ENCODE measurements around the gene EEF1A1. TPM values are rescaled to one million over a fixed set of nuclear protein-coding genes. Genes with fewer than 3 reads are reported as not detected.
"Not testable (repeated sequence)": the region's sequence is repeated elsewhere in the genome, so short reads cannot be mapped to it uniquely, and the experiment has no call there.

EEF1A1 gene
- total RNA-seq, 1 experiment from 2014 or later, result 14,593 TPM

- H3K4me3 ChIP-seq; H3K27me3 ChIP-seq; H3K4me1 ChIP-seq; H3K9me3 ChIP-seq (replicated peaks); DNase-seq; H3K36me3 ChIP-seq; H3K27ac ChIP-seq: not testable (repeated sequence)
Observed at GRCh38 chr6:73551115-73551514, 30.3 kb upstream of the EEF1A1 start.

GRCh38 chr6:73548458-73549446, 27.9 kb upstream of the EEF1A1 start:
- Histone ChIP-seq H3K27ac (no peak overlapping the region), H3K9me3 (replicated peaks) (no peaks in the 10 kb centered on the region), H3K4me1 (no peaks in the 10 kb centered on the region), H3K4me3 (no peak overlapping the region), H3K36me3 (no peaks in the 10 kb centered on the region), H3K27me3 (no peaks in the 10 kb centered on the region)
- no peak for DNase-seq

- H3K4me3 ChIP-seq, result no peak overlapping the region
- no peak overlapping the region for H3K27ac ChIP-seq
- no peaks in the 10 kb centered on the region for H3K27me3 ChIP-seq
- H3K4me1 ChIP-seq, result no peaks in the 10 kb centered on the region
- no peak for DNase-seq
- no peaks in the 10 kb centered on the region for H3K36me3 ChIP-seq
- no peaks in the 10 kb centered on the region for H3K9me3 ChIP-seq (replicated peaks)
Observed at GRCh38 chr6:73547036-73547435, 26.2 kb upstream of the EEF1A1 start.

GRCh38 chr6:73542891-73543290, 22.1 kb upstream of the EEF1A1 start:
- Histone ChIP-seq H3K36me3 (no peaks in the 10 kb centered on the region), H3K27ac (no peak overlapping the region), H3K4me3 (no peak overlapping the region), H3K9me3 (replicated peaks) (no peaks in the 10 kb centered on the region), H3K4me1 (no peaks in the 10 kb centered on the region), H3K27me3 (no peaks in the 10 kb centered on the region)
- no peak for DNase-seq

GRCh38 chr6:73542481-73542880, 21.6 kb upstream of the EEF1A1 start:
- not testable (repeated sequence) for H3K36me3 ChIP-seq; H3K4me3 ChIP-seq; H3K9me3 ChIP-seq (replicated peaks); DNase-seq; H3K27me3 ChIP-seq; H3K4me1 ChIP-seq; H3K27ac ChIP-seq

- DNase-seq, result no peak
- H3K27ac ChIP-seq, result no peak overlapping the region
- no peaks in the 10 kb centered on the region for H3K9me3 ChIP-seq (replicated peaks)
- no peak overlapping the region for H3K4me3 ChIP-seq
- no peaks in the 10 kb centered on the region for H3K36me3 ChIP-seq
- H3K27me3 ChIP-seq, result no peaks in the 10 kb centered on the region
- no peaks in the 10 kb centered on the region for H3K4me1 ChIP-seq
Observed at GRCh38 chr6:73538116-73538779, 17.4 kb upstream of the EEF1A1 start.

GRCh38 chr6:73537677-73538076, 16.8 kb upstream of the EEF1A1 start:
- Histone ChIP-seq H3K27ac (no peak overlapping the region), H3K4me3 (no peak overlapping the region), H3K36me3 (no peaks in the 10 kb centered on the region), H3K9me3 (replicated peaks) (no peaks in the 10 kb centered on the region), H3K4me1 (no peaks in the 10 kb centered on the region), H3K27me3 (no peaks in the 10 kb centered on the region)
- no peak for DNase-seq

- H3K36me3 ChIP-seq, result no peaks in the 10 kb centered on the region
- no peaks in the 10 kb centered on the region for H3K27me3 ChIP-seq
- H3K9me3 ChIP-seq (replicated peaks), result no peaks in the 10 kb centered on the region
- no peak overlapping the region for H3K4me3 ChIP-seq
- H3K27ac ChIP-seq, result no peak overlapping the region
- no peaks in the 10 kb centered on the region for H3K4me1 ChIP-seq
- no peak for DNase-seq
Observed at GRCh38 chr6:73534628-73535027, 13.8 kb upstream of the EEF1A1 start.

GRCh38 chr6:73532293-73532692, 11.5 kb upstream of the EEF1A1 start:
- Histone ChIP-seq H3K27ac (no peak overlapping the region), H3K9me3 (replicated peaks) (no peaks in the 10 kb centered on the region), H3K27me3 (no peaks in the 10 kb centered on the region), H3K36me3 (no peaks in the 10 kb centered on the region), H3K4me3 (no peak overlapping the region), H3K4me1 (no peaks in the 10 kb centered on the region)
- DNase-seq, result no peak

GRCh38 chr6:73528897-73529296, 8.1 kb upstream of the EEF1A1 start:
- Histone ChIP-seq H3K36me3 (no peaks in the 10 kb centered on the region), H3K4me3 (no peak overlapping the region), H3K9me3 (replicated peaks) (no peaks in the 10 kb centered on the region), H3K4me1 (no peaks in the 10 kb centered on the region), H3K27ac (no peak overlapping the region), H3K27me3 (no peaks in the 10 kb centered on the region)
- DNase-seq, result no peak

GRCh38 chr6:73525546-73526330, 4.9 kb upstream of the EEF1A1 start:
- no peak overlapping the region for H3K4me3 ChIP-seq
- no peaks in the 10 kb centered on the region for H3K9me3 ChIP-seq (replicated peaks)
- no peaks in the 10 kb centered on the region for H3K4me1 ChIP-seq
- no peak overlapping the region for H3K27ac ChIP-seq
- no peak for DNase-seq
- no peaks in the 10 kb centered on the region for H3K27me3 ChIP-seq
- H3K36me3 ChIP-seq, result peaks cover under 1% of the 10 kb centered on the region

GRCh38 chr6:73523434-73524123, 2.7 kb upstream of the EEF1A1 start:
- Histone ChIP-seq H3K4me3 (no peak overlapping the region), H3K27ac (no peak overlapping the region), H3K9me3 (replicated peaks) (no peaks in the 10 kb centered on the region), H3K36me3 (peaks cover 22% of the 10 kb centered on the region), H3K27me3 (no peaks in the 10 kb centered on the region), H3K4me1 (no peaks in the 10 kb centered on the region)
- no peak for DNase-seq

- Histone ChIP-seq H3K27me3 (no peaks in the 10 kb centered on the region), H3K4me3 (peak overlapping the region; percentile 95), H3K4me1 (peaks cover 4% of the 10 kb centered on the region; the same call in 1 of the 2 replicates), H3K9me3 (replicated peaks) (no peaks in the 10 kb centered on the region), H3K27ac (peak overlapping the region; percentile 97), H3K36me3 (peaks cover 41% of the 10 kb centered on the region)
- no peak for DNase-seq
Observed at GRCh38 chr6:73521351-73521985, 636 bp upstream of the EEF1A1 start.

All from SJCRH30 (cell line).